HG03064 (cell line): ENCODE data around the gene SND1.

ENCODE experiments used
- ATAC-seq: cut with Tn5 transposase; IDR thresholded peaks from one replicate; pipeline ENCODE4 v1.9.1; 2021; ENCODE audit warnings: low read depth; ENCODE audit not compliant: unreplicated experiment

Gene SND1

DNA sequence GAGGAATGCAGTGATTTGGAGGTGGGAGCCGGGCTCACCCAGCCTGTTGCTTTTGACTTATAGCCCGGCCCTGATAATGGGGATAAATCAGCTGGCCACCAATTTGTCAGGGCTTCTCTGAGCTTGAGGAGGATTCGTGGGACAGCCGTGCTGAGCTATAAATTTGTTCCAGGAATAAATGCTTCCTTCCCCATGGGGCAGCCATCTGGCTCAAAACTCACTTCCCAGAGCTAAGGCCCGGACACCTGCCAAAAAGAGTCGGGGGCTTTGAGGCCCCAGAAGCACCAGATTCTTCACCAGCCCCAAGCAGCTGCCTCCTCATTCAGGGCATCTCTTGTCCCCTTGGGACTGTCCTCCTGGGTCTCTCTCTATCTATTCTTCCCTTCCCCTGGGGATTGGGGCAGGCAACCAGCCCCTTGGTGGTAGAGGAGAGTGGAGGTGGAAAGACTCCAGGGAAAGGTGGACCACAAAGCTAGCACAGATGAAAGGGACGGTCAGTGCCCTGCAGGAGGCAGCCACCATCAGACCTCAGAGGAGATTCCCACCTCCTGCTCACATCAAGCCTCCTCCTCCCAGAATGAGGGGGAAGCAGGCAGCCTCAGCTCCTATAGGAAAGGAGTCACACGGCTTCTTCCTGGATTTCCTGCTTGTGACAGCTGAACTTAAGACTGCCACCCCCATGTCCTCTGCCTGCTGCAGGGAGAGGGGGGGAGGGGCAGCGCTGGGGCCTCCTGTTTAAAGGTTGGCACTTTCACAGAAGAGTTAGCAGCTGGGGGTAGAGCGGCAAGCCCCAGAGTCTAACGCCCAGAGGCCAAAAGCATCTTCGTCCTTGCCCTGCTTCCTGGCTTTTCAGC lies 423.5 kb downstream of the SND1 start:
- ATAC-seq, result no peak

DNA sequence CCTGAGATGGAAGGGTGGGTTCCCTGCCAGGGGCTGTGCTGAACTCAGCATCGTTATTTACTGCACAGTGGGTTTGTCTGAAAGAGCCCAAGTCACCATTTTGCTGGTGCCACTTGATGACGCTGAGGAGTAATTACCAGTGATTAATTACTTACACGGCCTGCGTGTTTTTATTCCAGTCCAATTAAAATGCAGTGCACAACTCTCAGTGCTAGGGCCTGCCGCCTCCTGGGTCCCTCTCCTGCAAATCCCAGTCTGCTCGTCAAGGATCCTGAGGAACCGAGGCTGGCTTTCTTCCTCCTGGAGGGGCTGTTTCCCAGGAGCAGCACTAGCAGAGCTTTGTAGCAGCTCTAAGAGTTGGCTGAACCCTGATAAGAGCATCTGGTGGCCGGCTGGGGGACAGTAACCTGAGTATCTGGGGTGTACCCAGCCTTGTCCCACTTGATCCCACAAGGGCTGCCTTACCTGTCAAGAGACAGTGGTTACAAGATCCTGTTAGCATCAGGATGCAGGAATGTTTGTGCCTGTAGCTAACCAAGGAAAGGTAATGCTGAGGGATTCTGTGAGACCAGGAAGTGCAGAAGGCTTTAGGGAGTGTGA lies 424.3 kb downstream of the SND1 start:
- ATAC-seq, result no peak

DNA sequence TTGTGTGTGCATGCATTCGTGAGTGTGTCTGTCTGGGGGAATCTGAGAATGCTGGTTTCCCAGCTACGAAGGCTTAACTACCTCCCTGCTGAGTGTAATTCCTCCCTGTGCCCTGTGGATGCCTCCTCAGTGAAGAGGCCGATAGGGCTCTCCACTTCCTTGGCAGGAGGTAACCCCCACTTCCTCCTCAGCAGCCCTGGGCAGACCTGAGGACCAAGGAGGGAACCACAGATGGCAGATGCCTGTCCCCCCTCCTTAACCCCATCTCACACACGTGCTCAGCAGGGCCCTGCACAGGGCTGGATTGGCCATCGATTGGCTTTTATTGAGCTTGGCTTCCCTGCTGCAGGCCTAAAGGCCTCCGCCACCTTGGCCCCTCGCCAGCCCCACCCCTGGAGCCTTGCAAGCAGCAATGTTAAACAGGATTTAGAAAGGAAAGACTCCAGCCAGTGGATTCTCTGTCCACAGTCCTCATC lies 424.8 kb downstream of the SND1 start:
- no peak for ATAC-seq

DNA sequence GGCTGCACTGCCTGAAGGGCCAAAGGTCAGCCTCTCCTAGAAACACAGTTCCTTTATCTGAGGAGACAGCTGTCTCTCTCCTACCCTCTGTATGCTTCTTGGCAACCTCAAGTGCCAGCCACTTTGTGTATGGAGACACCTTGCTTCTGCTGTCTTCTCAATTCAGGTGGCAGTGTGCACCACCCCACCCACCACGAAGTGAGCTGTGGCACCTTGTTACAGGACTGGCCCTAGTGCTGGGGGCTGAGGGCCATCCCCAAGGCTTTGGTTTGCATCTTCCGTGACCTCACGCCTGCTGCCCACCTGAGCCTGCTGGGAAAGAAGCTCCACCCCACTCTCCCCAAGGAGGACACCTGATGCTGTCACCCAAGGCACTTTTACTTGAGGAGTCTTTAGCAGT lies 426.3 kb downstream of the SND1 start:
- ATAC-seq, result no peak

DNA sequence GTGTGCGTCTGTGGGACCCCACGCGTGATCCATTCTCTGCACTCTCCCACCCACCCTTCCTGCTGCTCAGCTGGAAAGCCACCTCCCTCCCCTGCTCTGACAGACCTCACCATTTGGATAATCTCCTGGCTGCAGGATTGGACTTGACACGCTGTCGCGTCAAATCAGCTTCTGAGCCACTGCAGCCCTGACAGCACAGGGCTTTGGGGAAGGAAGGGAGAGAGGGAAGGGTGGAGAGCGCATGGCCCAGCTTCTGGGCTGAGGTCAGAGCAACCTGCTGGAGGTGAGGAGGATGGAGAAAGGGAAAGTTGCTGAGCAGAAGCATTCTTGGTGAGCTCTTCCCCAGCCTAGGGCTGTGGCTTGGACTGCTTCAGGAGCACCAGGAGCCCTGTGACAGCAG lies 428.2 kb downstream of the SND1 start:
- no peak for ATAC-seq

DNA sequence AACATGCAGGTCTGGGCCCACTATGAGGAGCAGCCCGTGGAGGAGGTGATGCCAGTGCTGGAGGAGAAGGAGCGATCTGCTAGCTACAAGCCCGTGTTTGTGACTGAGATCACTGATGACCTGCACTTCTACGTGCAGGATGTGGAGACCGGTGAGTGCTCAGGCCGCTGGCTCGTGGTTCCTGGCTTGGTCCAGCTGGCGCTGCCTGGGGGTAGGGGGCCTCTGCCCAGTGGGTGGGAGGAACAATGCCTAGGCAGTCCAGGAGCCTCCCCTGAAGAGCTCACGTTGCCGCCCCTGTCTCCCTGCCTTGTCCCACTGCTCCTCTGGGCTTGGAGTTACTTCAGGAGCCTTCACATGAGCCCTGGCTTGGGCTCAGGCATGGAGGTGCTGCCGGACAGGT lies 429.4 kb downstream of the SND1 start:
- no peak for ATAC-seq

DNA sequence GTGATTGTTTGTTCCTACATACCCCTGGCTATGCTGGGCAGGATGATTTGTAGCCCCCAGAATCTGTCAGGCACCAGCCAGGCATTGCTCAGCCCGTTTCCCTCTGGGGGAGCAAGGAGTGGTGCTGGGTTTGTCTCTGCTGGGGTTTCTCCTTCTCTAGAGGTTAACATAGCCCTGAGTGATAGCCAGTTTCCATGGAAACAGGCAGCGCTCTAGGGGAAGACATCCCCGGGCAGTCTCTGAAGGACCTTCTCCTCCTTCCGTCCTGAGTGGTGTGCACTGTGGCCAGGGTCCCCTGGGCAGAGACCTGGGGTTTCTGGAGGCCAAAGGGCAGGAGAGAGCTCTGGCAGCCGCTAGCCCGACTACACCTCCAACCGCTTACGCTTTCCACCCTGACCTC lies 429.8 kb downstream of the SND1 start:
- no peak for ATAC-seq

DNA sequence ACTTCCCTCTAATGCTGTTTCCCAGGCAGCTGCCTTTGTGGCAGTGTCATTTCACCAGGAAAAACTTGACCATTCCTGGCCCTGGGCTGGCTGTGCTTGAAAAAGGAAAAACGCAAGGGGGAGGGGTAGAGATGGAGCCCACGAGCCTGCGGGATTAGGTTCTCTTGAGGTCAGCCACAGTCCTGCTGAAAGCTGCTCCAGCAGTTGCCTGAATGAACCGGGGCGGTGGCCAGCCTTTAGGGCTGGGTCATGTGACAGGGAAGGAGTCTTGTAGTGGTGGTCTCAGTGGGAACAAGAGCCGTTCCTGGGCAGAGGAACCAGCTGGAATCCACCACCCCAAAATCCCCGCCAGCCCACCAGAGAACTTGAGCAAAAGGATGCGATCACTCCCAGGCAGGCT lies 430.4 kb downstream of the SND1 start:
- no peak for ATAC-seq

DNA sequence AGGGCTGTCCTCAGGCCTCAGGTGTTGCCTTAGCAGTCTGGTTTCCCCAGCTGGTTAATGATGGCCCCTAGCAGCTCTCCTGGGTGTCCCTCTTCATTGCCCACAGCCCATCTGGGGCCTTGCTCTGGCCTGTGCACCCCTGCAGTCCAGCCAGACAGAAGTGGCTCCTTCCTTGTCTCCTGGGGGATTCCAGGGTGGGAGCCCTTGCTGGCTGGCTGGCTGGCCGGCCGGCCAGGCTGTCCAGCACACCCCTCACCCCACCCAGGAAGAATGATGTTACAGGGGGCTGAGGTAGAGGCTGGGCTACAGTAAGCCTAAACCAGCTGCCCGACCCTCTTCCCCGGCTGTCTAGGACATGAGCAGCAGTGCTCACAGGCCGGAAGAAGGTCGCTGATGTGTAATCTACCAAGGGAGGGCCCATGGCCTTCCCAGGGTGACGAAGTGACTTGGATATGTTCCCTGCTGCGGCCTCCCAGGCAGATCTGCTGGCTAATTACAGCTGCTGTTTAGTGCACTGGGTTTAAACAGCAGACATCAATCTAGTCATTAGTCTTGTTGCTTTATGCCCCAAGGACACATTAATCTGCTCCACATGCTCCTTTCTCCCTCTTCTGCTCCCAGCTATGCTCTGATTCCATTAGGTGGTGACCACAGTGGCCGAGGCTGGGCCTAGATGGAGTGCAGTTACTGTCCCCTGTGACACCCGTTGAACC lies 433.1 kb downstream of the SND1 start:
- no peak for ATAC-seq

DNA sequence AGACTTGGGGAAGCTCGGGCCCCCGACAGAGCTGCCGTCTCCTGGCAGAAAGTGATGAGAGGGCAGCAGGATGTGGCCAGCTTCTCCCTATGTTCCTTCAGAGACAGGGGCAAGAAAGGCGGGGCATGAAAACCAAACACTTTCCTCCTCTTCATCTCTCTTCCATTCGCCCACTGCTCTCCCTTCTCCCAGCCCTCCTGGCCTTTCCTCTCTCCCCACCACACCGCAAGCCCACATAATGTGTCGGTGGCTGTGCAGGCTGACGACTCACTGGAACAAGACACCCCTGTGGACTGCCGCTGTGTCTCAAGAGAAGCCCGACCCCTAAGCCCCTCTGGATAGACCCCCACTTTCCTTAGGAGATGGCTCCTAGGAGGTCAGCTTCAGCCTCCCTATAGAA lies 438.5 kb downstream of the SND1 start:
- no peak for ATAC-seq

DNA sequence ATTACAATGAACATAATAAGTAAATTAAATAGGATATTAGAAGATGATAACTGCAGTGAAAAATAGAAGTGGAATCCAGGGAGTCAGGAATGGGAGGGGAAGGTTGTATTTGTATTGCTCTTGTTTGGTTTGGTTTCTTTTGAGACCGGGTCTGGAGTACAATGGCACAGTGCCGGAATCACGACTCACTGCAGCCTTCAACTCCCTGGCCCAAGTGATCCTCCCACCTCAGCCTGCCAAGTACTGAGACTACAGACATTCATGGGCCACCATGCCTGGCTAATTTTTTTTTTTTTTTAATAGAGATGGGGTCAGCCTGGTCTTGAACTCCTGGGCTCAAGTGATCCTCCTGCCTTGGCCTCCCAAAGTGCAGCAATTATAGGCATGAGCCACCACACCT lies 439.1 kb downstream of the SND1 start:
- ATAC-seq, result no peak

DNA sequence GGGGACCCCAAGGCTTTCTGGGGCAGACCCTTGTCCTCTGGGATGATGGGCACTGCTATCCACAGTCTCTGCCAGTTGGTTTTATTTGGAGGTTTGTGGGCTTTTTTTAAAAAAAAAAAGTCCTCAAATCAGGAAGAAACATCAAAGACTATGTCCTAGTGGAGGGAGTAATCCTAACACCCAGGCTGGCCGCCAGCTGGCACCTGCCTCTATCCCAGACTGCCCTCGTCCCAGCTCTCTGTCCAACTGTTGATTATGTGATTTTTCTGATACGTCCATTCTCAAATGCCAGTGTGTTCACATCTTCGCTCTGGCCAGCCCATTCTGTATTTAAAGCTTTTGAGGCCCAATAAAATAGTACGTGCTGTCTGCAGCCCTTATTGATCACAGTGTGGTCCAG lies 440.2 kb downstream of the SND1 start:
- no peak for ATAC-seq

DNA sequence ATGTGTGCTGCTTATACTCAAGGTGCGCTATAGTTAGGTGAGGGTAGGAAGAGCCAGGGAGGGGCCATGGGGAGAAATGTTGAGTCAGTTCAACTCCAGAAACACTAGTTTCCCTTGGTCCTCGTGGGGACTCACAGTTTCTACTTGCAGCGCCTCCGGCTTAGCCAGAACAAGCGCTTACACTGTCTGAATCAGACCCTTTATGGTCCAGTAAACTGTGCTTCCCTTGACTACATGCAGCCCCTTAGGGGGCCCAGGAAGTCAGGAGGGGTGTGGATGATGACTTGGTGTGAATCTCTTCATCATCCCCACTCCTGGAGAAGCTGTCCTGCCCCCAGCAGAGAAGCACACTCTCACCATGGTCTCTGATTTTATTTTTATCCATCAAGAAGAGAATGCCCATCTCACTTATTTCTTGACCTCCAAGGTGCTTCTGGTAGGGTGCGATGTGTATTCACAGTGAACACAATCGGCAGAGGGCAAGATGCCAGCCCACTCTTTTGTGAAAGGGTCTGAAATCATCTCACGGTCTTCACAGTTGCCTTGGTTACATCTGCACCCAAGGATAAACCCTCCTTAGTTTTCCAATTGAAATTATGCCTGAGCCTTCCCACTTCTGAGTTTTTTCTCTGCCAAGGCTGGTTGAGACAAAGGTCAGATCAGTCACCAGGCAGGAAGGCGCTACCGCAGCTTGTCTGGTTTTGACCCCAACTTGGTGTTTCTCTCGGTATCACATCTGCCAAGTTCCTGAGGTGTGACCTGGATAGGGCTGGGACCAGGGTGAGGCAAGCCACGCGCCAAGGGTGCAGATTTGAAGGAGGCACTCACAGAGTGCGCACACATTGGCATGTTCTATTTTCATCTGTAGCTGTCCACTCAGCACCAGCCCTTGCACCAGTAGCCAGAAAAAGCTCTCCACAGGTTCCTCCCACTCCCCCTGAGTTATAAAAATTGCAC lies 441.9 kb downstream of the SND1 start:
- no peak for ATAC-seq

DNA sequence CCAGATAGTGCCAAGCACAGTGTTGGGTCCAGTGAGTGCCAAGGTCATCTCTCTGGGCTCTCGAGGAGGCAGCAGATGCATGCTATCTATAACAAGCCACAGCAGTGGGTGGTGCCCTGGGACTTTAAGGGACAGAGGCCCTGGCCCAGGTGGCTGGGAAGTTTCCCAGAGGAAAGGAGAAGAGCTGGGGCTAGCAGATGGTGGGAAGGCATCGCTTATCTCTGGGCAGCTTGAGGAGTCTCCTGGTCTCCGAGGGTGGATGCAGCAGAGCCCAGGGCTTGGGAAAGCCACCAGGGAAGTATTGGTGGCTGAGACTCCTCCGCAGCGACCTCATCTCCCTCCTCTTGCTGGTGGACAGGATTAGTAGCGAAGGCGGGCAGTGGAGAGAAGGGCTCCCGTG lies 442.7 kb downstream of the SND1 start:
- ATAC-seq, result no peak

DNA sequence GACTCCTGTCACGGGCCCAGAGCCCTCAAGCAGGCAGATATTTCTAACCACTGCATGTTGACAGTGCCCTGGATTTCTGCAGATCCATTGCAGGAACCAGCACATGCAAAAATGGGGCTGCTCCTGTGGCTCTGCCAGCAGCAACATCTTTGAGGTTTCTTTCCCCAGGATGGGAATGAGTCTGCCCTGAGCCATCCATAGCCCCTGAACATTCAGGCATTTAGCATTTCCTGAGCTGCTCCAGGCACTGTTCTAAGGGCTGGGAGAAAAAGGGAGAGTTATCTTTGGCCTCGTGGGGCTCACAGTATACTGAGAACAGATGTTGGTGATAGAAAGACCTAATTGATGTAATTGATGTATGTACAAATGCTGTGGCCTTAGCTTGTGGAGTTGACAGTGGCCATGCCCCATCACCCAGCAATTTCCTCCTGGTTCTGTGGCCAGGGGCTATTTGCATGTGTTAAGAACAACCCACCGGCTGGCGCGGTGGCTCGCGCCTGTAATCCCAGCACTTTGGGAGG lies 445.3 kb downstream of the SND1 start:
- ATAC-seq, result no peak

DNA sequence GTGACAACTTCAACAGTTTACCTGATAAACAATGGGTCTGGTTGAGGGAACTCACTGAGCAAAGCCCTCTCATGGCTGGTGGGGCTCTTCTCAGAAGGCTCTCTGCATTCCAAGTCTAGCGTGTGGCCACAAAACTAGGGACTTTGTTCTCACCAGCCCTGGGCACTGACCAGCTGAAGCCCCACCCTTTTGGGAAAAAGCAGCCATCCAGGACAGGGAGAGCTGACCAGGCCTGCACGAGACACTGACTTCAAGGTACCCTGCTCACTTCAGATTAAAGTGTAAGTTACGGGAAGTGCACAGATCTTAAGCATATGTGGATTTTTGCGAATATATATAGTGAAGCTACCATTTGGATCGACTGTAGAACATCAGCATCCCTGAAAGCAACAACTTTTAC lies 446.6 kb downstream of the SND1 start:
- no peak for ATAC-seq

DNA sequence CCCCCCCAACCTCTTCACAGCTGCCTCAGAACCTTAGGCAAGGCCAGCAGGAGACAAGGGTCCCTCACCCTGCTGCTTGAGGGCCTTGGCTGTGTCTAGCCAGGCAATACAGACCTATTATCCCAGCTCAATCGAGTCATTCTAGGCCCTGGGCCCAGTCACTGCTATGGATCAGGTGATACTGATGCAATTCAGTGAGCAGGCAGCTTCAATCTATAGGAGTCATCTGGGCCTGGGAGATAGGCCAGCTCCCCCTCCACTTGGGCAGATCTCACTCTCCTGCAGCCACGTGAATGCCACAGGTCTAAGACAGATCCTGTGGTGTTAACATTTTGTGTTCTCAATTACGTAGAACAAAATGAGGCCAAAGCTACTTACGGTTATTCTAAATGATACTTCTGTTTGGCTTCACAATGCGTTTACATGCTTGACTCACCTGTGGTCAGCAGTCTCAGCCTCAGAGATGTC lies 447.2 kb downstream of the SND1 start:
- no peak for ATAC-seq

DNA sequence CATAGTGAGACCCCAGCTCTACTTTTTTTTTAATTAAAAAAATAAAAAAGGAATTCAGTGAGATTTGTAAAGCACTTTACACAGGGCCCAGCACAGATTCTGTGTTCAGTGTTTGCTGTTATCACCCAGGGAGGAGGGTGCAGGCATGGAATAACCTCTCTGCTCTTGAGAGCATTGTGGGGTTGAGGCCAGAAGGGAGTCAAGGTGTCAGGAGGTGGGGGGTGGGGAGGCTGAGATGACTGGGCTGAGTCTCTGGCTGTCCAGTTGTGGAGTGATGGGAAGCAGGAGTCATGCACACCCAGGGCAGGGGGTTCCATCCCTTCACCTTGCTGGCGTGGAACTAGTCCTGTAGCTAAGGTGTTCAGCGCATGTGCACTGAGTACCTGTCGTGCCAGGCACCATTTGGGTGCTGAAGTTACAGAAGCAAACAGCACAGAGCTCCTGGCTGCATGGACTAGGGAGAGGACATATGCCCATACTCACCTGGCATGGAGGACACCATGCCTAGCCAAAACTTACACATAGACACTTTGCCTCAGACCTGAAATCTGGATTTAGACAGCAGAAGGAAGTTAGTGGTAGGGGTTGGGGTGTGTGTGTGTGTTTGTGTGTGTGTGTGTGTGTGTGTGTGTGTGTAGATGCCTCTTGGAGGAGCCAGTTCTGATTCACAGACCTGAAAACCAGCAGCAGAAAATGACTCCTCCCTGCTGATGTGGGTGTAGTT lies 448.4 kb downstream of the SND1 start:
- no peak for ATAC-seq

DNA sequence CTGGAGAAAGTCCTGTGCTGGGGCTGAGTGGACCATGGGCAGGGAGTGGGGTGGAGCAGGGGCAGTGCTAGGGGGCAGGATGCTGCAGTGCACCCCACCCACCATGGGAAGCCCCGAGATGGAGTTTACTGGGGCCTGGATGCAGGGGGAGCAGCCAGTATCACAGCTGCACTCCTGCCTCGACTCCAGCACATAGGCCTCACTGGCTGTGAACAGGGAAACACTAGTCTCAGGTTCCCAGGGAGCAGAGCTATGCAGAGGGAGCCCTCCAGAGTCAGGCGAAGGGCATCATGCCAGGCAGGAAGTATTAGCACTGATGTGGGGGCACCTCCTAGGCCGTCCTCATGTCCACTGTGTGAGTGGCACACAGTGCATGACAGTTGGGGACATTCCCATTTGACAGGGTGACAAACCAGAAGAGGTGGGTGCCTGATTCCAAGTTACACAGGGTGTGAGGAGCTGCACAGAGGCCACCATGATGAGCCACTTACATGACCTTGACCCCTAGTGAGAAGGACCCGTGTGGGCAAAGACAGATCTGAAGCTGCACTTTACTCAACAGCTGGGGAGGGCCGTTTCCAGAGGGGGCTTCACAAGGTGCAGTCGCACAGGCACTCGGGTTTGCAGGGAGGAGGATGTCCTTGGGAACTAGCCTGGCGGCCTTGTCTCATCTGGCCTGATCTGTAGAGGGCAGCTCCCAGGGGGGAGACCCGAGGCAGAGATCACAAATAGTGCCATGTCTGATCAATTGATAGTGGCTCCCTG lies 449.1 kb downstream of the SND1 start:
- no peak for ATAC-seq
